SK-N-SH (cell line): ENCODE results near the gene SLC9A6.

Source experiments
- EP300 ChIP-seq, 2 experiments: IDR thresholded peaks; 2 replicates each; pipeline versions ENCODE4 v1.4.0 to v1.6.1; 2012; ENCODE audit warnings: borderline replicate concordance in 1 of 2, low read depth in 1 of 2, low read length in 1 of 2
- FOXJ3 ChIP-seq: sonication (generic); formaldehyde crosslinking; IDR thresholded peaks from 2 replicates; pipeline ENCODE4 v1.5.1; 2020; ENCODE audit warnings: mild to moderate bottlenecking, missing genetic modification reagents
- GABPA ChIP-seq: IDR thresholded peaks from 2 replicates; pipeline ENCODE4 v1.4.0; 2012; ENCODE audit warnings: low read depth, mild to moderate bottlenecking
- GATA2 ChIP-seq: sonication (generic); formaldehyde crosslinking; IDR thresholded peaks from 2 replicates; pipeline ENCODE4 v1.5.0; 2020; ENCODE audit warnings: mild to moderate bottlenecking, missing genetic modification reagents
- JUND ChIP-seq: IDR thresholded peaks from 2 replicates; pipeline ENCODE4 v1.4.0; 2012
- NRF1 ChIP-seq: IDR thresholded peaks from 2 replicates; pipeline ENCODE4 v1.6.1; 2012; ENCODE audit warnings: low read depth, mild to moderate bottlenecking, low read length
- RAD21 ChIP-seq: IDR thresholded peaks from 2 replicates; pipeline ENCODE4 v1.6.1; 2012; ENCODE audit warnings: mild to moderate bottlenecking, low read length
- RCOR1 ChIP-seq: fragments of 150-350 bp; IDR thresholded peaks from 2 replicates; pipeline ENCODE4 v1.6.1; 2017; ENCODE audit warnings: antibody characterized with exemption, low read length
- REST ChIP-seq: IDR thresholded peaks from 2 replicates; pipeline ENCODE4 v1.6.1; 2012; ENCODE audit warnings: mild to moderate bottlenecking, low read depth, low read length, moderate library complexity
- RFX5 ChIP-seq: IDR thresholded peaks from 2 replicates; pipeline ENCODE4 v1.6.1; 2012; ENCODE audit warnings: mild to moderate bottlenecking, improper control_type of control experiment, low read length
- TEAD4 ChIP-seq: IDR thresholded peaks from 2 replicates; pipeline ENCODE4 v1.4.0; 2012; ENCODE audit warnings: mild to moderate bottlenecking, borderline replicate concordance; ENCODE audit not compliant: insufficient read depth
- TF ChIP-seq, protein P1 (sequence below): fragments of 200-600 bp; sonication (generic); IDR thresholded peaks from 2 replicates; pipeline ENCODE4 v1.6.1; 2017; ENCODE audit warnings: antibody characterized with exemption, mild to moderate bottlenecking, moderate library complexity

- TF ChIP-seq EP300 (IDR thresholded peaks at IDR 0.05; ENCODE audit: borderline replicate concordance in 1 of 2, low read depth in 1 of 2, low read length in 1 of 2) (no peak), GATA2 (no peak), REST (no peak), JUND (no peak; the same call in 1 of the 2 replicates), RAD21 (no peak), NRF1 (no peak), TEAD4 (no peak), RFX5 (no peak), GABPA (no peak), RCOR1 (no peak), FOXJ3 (CRISPR knock-in tag) (no peak)
- TF ChIP-seq, protein P1, sequence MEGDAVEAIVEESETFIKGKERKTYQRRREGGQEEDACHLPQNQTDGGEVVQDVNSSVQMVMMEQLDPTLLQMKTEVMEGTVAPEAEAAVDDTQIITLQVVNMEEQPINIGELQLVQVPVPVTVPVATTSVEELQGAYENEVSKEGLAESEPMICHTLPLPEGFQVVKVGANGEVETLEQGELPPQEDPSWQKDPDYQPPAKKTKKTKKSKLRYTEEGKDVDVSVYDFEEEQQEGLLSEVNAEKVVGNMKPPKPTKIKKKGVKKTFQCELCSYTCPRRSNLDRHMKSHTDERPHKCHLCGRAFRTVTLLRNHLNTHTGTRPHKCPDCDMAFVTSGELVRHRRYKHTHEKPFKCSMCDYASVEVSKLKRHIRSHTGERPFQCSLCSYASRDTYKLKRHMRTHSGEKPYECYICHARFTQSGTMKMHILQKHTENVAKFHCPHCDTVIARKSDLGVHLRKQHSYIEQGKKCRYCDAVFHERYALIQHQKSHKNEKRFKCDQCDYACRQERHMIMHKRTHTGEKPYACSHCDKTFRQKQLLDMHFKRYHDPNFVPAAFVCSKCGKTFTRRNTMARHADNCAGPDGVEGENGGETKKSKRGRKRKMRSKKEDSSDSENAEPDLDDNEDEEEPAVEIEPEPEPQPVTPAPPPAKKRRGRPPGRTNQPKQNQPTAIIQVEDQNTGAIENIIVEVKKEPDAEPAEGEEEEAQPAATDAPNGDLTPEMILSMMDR, result no peak
These were observed 62.7 kb downstream of the SLC9A6 start for GRCh38 chrX:136047969-136048368.
